Activated B cell treated with CpG ODN at 0.5 μM for 24 hours (primary cell): ENCODE data around the gene RBM20. TPM values are rescaled to one million over a fixed set of nuclear protein-coding genes. Genes with fewer than 3 reads are reported as not detected.

Experiments
- ATAC-seq: fragments of 200-7000 bp; cut with Tn5 transposase; one replicate; pipeline ENCODE4 v1.10.0; 2021; ENCODE audit warnings: low read depth, mild to moderate bottlenecking, moderate library complexity
- CTCF ChIA-PET: fragments of 350-600 bp; sonication (Branson Sonifier 250); formaldehyde crosslinking; loops from one replicate; lab custom pipeline; 2021; ENCODE audit warnings: antibody characterized with exemption; lab: Charles Lee
- POLR2A ChIA-PET: fragments of 350-600 bp; sonication (Branson Sonifier 250); formaldehyde crosslinking; loops from one replicate; lab custom pipeline; 2021; ENCODE audit warnings: antibody characterized with exemption; lab: Charles Lee
- DNase-seq: peaks from one replicate; pipeline ENCODE4 v3.0.0; 2022
- H3K27ac Mint-ChIP-seq: one replicate; pipeline ENCODE4 v1.8.0; 2020; ENCODE audit warnings: mixed read lengths
- H3K27me3 Mint-ChIP-seq: one replicate; pipeline ENCODE4 v1.8.0; 2021; ENCODE audit warnings: mixed read lengths
- H3K36me3 Mint-ChIP-seq: one replicate; pipeline ENCODE4 v1.8.0; 2021; ENCODE audit warnings: low read depth, mixed read lengths
- H3K4me1 Mint-ChIP-seq: one replicate; pipeline ENCODE4 v1.8.0; 2021; ENCODE audit warnings: mixed read lengths
- H3K4me3 Mint-ChIP-seq: one replicate; pipeline ENCODE4 v1.8.0; 2020; ENCODE audit warnings: mild to moderate bottlenecking, mixed read lengths
- H3K9me3 Mint-ChIP-seq: one replicate; pipeline ENCODE4 v1.8.0; 2020; ENCODE audit warnings: mixed read lengths
- CTCF ChIP-seq: fragments of 200-600 bp; IDR thresholded peaks from one replicate; pipeline ENCODE4 v1.8.0; 2022; ENCODE audit warnings: antibody characterized with exemption, mild to moderate bottlenecking
- intact Hi-C: fragments of 100-400 bp; cut with micrococcal nuclease; formaldehyde crosslinking; loops from one replicate; pipeline ENCODE4 v1.15.1; 2024
- total RNA-seq: library from RNA; stranded (reverse); gene quantifications from 2 replicates; pipeline ENCODE4 v1.2.3, GENCODE V29; 2022

The RBM20 gene
- total RNA-seq, 1 donor from 2014 or later, result 0.02 TPM

- no peak for TF ChIP-seq CTCF
- ChIA-PET POLR2A (interaction anchor here (1.0 to 5.6 kb wide), 4 partner anchors 9 to 18 kb away, joined by 3 to 64 read pairs (median 8); partner anchors contain the start of gene PDCD4), CTCF (interaction anchor here (1.0 to 2.0 kb wide), 4 partner anchors 9 to 115 kb away, joined by 3 to 6 read pairs (median 3); no protein-coding TSS in a partner anchor)
- intact Hi-C loops, result loop anchor here (10.0 kb wide), 2 partner anchors 447 to 947 kb away; no protein-coding TSS in a partner anchor
- H3K27ac Mint-ChIP-seq, result peak overlapping the region; percentile 82
- H3K4me1 Mint-ChIP-seq, result peaks cover 92% of the 10 kb centered on the region
- DNase-seq (no peak), ATAC-seq (no peak)
- H3K27me3 Mint-ChIP-seq, result no peaks in the 10 kb centered on the region
- no peaks in the 10 kb centered on the region for H3K36me3 Mint-ChIP-seq
- H3K4me3 Mint-ChIP-seq, result peak overlapping the region; percentile 42
- no peaks in the 10 kb centered on the region for H3K9me3 Mint-ChIP-seq
Measured at GRCh38 chr10:110861476-110861875, 217.3 kb downstream of the RBM20 start.

GRCh38 chr10:110861930-110862649 lies 218.0 kb downstream of the RBM20 start:
- intact Hi-C loops, result loop anchor here (10.0 kb wide), 2 partner anchors 447 to 947 kb away; no protein-coding TSS in a partner anchor
- DNase-seq, result no peak

GRCh38 chr10:110862961-110863360 lies 218.8 kb downstream of the RBM20 start:
- DNase-seq (no peak), ATAC-seq (no peak)
- no peak overlapping the region for H3K4me3 Mint-ChIP-seq
- intact Hi-C loops, result loop anchor here (10.0 kb wide), 2 partner anchors 448 to 948 kb away; no protein-coding TSS in a partner anchor
- no peaks in the 10 kb centered on the region for H3K27me3 Mint-ChIP-seq
- H3K9me3 Mint-ChIP-seq, result no peaks in the 10 kb centered on the region
- CTCF ChIA-PET, result interaction anchor here (1.0 kb wide), 1 partner anchor 10 kb away, joined by 3 read pairs; no protein-coding TSS in a partner anchor
- peaks cover 97% of the 10 kb centered on the region for H3K4me1 Mint-ChIP-seq
- no peak for TF ChIP-seq CTCF
- H3K27ac Mint-ChIP-seq, result peak overlapping the region; percentile 97
- POLR2A ChIA-PET, result interaction anchor here (0.8 to 1.0 kb wide), 3 partner anchors 9 to 14 kb away, joined by 3 to 8 read pairs (median 5); partner anchors contain the start of gene PDCD4
- no peaks in the 10 kb centered on the region for H3K36me3 Mint-ChIP-seq

More at GRCh38 chr10:110861930-110862649, 218.0 kb downstream of the RBM20 start:
- POLR2A ChIA-PET, result interaction anchor here (0.8 to 5.6 kb wide), 4 partner anchors 10 to 18 kb away, joined by 3 to 64 read pairs (median 6); partner anchors contain the start of gene PDCD4
- CTCF ChIA-PET, result interaction anchor here (1.0 to 1.2 kb wide), 4 partner anchors 10 to 116 kb away, joined by 3 read pairs; no protein-coding TSS in a partner anchor
- no peak for ATAC-seq
- no peak for TF ChIP-seq CTCF
- Mint-ChIP-seq H3K27ac (peak overlapping the region; percentile 72), H3K4me1 (peaks cover 97% of the 10 kb centered on the region), H3K4me3 (no peak overlapping the region), H3K9me3 (no peaks in the 10 kb centered on the region), H3K36me3 (no peaks in the 10 kb centered on the region), H3K27me3 (no peaks in the 10 kb centered on the region)

- TF ChIP-seq CTCF, result no peak
- Mint-ChIP-seq H3K9me3 (no peaks in the 10 kb centered on the region), H3K4me1 (peaks cover 97% of the 10 kb centered on the region), H3K27ac (peak overlapping the region; percentile 97), H3K4me3 (no peak overlapping the region), H3K27me3 (no peaks in the 10 kb centered on the region), H3K36me3 (no peaks in the 10 kb centered on the region)
- ATAC-seq, result no peak
- DNase-seq, result no peak
- POLR2A ChIA-PET, result interaction anchor here (0.9 to 1.0 kb wide), 2 partner anchors 10 to 15 kb away, joined by 3 to 5 read pairs; no protein-coding TSS in a partner anchor
- intact Hi-C loops, result loop anchor here (10.0 kb wide), 2 partner anchors 449 to 949 kb away; no protein-coding TSS in a partner anchor
- CTCF ChIA-PET, result interaction anchor here (1.0 kb wide), 1 partner anchor 10 kb away, joined by 3 read pairs; no protein-coding TSS in a partner anchor
Measured at GRCh38 chr10:110863361-110863760, 219.2 kb downstream of the RBM20 start.
